CD14-positive monocyte (primary cell): Measurements from ENCODE around the gene TNFAIP8L2. TPM values are rescaled to one million over a fixed set of nuclear protein-coding genes. Genes with fewer than 3 reads are reported as not detected.
"Not testable (repeated sequence)": the region's sequence is repeated elsewhere in the genome, so short reads cannot be mapped to it uniquely, and the experiment has no call there.

Source experiments
- DNase-seq, 3 donors: peaks; one replicate each; pipeline ENCODE4 v3.0.0-alpha.2; 2011 to 2022
- H2AFZ ChIP-seq: 2 replicates; pipeline ENCODE4 v1.6.0; 2012; ENCODE audit warnings: mild to moderate bottlenecking, low read depth, low read length, inconsistent platforms; ENCODE audit not compliant: insufficient read depth, poor library complexity, severe bottlenecking
- H3K27ac ChIP-seq, 2 donors: 1 replicate in 1 of 2; 2 replicates in 1 of 2; pipeline ENCODE4 v1.5.1; 2012 to 2013; ENCODE audit warnings: low read length in 2 of 2, control low read depth in 1 of 2, inconsistent platforms in 1 of 2, low read depth in 1 of 2, mild to moderate bottlenecking in 1 of 2
- H3K27me3 ChIP-seq, 2 donors: one replicate each; pipeline versions ENCODE4 v1.6.0 to v1.6.1; 2011 to 2013; ENCODE audit warnings: low read length in 2 of 2; ENCODE audit not compliant: control insufficient read depth in 2 of 2, insufficient read depth in 2 of 2
- H3K36me3 ChIP-seq, 2 donors: replicated peaks in 1 of 2; 1 replicate in 1 of 2; 2 replicates in 1 of 2; pipeline versions ENCODE4 v1.5.1 to v1.6.1; 2012 to 2013; ENCODE audit warnings: low read length in 2 of 2, control low read depth in 1 of 2, inconsistent platforms in 1 of 2, mild to moderate bottlenecking in 1 of 2; ENCODE audit not compliant: insufficient read depth in 2 of 2, control insufficient read depth in 1 of 2
- H3K4me1 ChIP-seq, 2 donors: 1 replicate in 1 of 2; 2 replicates in 1 of 2; pipeline versions ENCODE4 v1.5.1 to v1.6.1; 2012 to 2013; ENCODE audit warnings: low read length in 2 of 2, control low read depth in 1 of 2, inconsistent platforms in 1 of 2, mild to moderate bottlenecking in 1 of 2, moderate library complexity in 1 of 2; ENCODE audit not compliant: insufficient read depth in 2 of 2, control insufficient read depth in 1 of 2
- H3K4me2 ChIP-seq: replicated peaks from 2 replicates; pipeline ENCODE3; 2012; ENCODE audit warnings: low read length, moderate library complexity, mild to moderate bottlenecking; ENCODE audit not compliant: poor library complexity, severe bottlenecking; ENCODE audit errors: extremely low read depth
- H3K4me3 ChIP-seq, 3 experiments: fragments of 200-600 bp in 1 of 3; sonication (generic) in 1 of 3; replicated peaks in 1 of 3; 1 replicate in 2 of 3; 2 replicates in 1 of 3; pipeline ENCODE4 v1.5.1; 2011 to 2013; ENCODE audit warnings: low read length in 3 of 3, mild to moderate bottlenecking in 3 of 3, control low read depth in 2 of 3, low read depth in 2 of 3, inconsistent platforms in 1 of 3, moderate library complexity in 1 of 3
- H3K79me2 ChIP-seq: 2 replicates; pipeline ENCODE4 v1.6.0; 2012; ENCODE audit warnings: mild to moderate bottlenecking, control low read depth, inconsistent platforms, low read length, moderate library complexity; ENCODE audit not compliant: insufficient read depth
- H3K9ac ChIP-seq: 2 replicates; pipeline ENCODE4 v1.6.0; 2017; ENCODE audit warnings: low read length, mild to moderate bottlenecking; ENCODE audit not compliant: insufficient read depth, poor library complexity, severe bottlenecking
- H3K9me3 ChIP-seq, 2 donors: replicated peaks in 1 of 2; 1 replicate in 1 of 2; 2 replicates in 1 of 2; pipeline versions ENCODE4 v1.5.1 to v1.6.1; 2012 to 2013; ENCODE audit warnings: low read length in 2 of 2, control low read depth in 1 of 2; ENCODE audit not compliant: control insufficient read depth in 1 of 2, insufficient read depth in 1 of 2
- H4K20me1 ChIP-seq: 2 replicates; pipeline ENCODE4 v1.6.0; 2012; ENCODE audit warnings: mild to moderate bottlenecking, low read length, control low read depth, moderate library complexity; ENCODE audit not compliant: insufficient read depth
- H3K27ac Mint-ChIP-seq, 7 donors: one replicate each; pipeline ENCODE4 v1.8.0; 2020; ENCODE audit warnings: mild to moderate bottlenecking in 7 of 7, mixed read lengths in 7 of 7, moderate library complexity in 6 of 7, inconsistent platforms in 2 of 7
- H3K27me3 Mint-ChIP-seq, 3 donors: one replicate each; pipeline ENCODE4 v1.8.0; 2021 to 2022; ENCODE audit warnings: low read depth in 3 of 3, mild to moderate bottlenecking in 3 of 3, mixed read lengths in 3 of 3, moderate library complexity in 3 of 3, inconsistent platforms in 1 of 3
- H3K36me3 Mint-ChIP-seq, 2 donors: one replicate each; pipeline ENCODE4 v1.8.0; 2020; ENCODE audit warnings: mixed read lengths in 2 of 2, inconsistent platforms in 1 of 2, mild to moderate bottlenecking in 1 of 2
- H3K4me1 Mint-ChIP-seq: one replicate; pipeline ENCODE4 v1.8.0; 2020; ENCODE audit warnings: mild to moderate bottlenecking, mixed read lengths
- H3K4me3 Mint-ChIP-seq, 2 donors: one replicate each; pipeline ENCODE4 v1.8.0; 2020; ENCODE audit warnings: mild to moderate bottlenecking in 2 of 2, mixed read lengths in 2 of 2, moderate library complexity in 1 of 2
- H3K9me3 Mint-ChIP-seq, 7 donors: one replicate each; pipeline ENCODE4 v1.8.0; 2020 to 2022; ENCODE audit warnings: mixed read lengths in 7 of 7, mild to moderate bottlenecking in 6 of 7, moderate library complexity in 6 of 7, inconsistent platforms in 2 of 7
- CTCF ChIP-seq: fragments of 200-600 bp; IDR thresholded peaks from one replicate; pipeline ENCODE4 v1.8.0; 2022; ENCODE audit warnings: antibody characterized with exemption, mild to moderate bottlenecking
- WGBS: methylation state at CpG from one replicate; pipeline ENCODE4 v1.1.5; 2013; ENCODE audit warnings: missing lambda C conversion rate; ENCODE audit not compliant: insufficient coverage; 5-methylcytosine and 5-hydroxymethylcytosine counted together
- intact Hi-C, 2 donors: fragments of 100-400 bp; cut with micrococcal nuclease; formaldehyde crosslinking; loops; one replicate each; pipeline versions ENCODE4 v1.15.0 to v1.15.1; 2023
- polyA plus RNA-seq, 3 donors: library from polyadenylated mRNA; depleted of rRNA in 1 of 3; unstranded in 2 of 3; stranded (reverse) in 1 of 3; fragments of 300-500 nt in 2 of 3; fragments of >200 nt in 1 of 3; fragmentation: Illumina TruSeq in 2 of 3; gene quantifications; 1 replicate in 2 of 3; 2 replicates in 1 of 3; pipeline ENCODE4 v1.2.3, GENCODE V29; 2012 to 2021

Gene TNFAIP8L2
- polyA plus RNA-seq, 3 donors = 50.3 to 104 (median 103) TPM

- H3K4me2 ChIP-seq = peak within 1 kb of the TSS; percentile 94
- no peaks in the 10 kb centered on the region for H3K9me3 ChIP-seq
- peak within 1 kb of the TSS; percentile 89 to 90 for H3K27ac ChIP-seq
- H3K9ac ChIP-seq = peak within 1 kb of the TSS; percentile 87
- peak within 1 kb of the TSS; percentile 54 to 90 (median 67) for H3K4me3 ChIP-seq
- peaks cover 18% of the 10 kb centered on the region for H4K20me1 ChIP-seq
- Mint-ChIP-seq H3K4me3 (peak within 1 kb of the TSS; percentile 97 to 99), H3K27ac (peak within 1 kb of the TSS; percentile 98 to 99 (median 99)), H3K27me3 (peaks cover 4 to 8% (median 4%) of the 10 kb centered on the region in 3 donors), H3K9me3 (no peaks in the 10 kb centered on the region), H3K36me3 (peaks cover 10 to 13% of the 10 kb centered on the region in 2 donors), H3K4me1 (peaks cover 42% of the 10 kb centered on the region)
- peaks cover 7 to 20% of the 10 kb centered on the region in 2 donors for H3K36me3 ChIP-seq
- WGBS = under 1% methylated on average over 58 of the region's 60 CpGs
- H3K4me1 ChIP-seq = peaks cover 25 to 37% of the 10 kb centered on the region in 2 donors
- intact Hi-C loops = loop anchor here (2.0 to 10.0 kb wide), 3 partner anchors 54 to 206 kb away; partner anchors contain the start of gene PSMD4 (in 2 of the 2)
- TF ChIP-seq CTCF = no peak
- H3K79me2 ChIP-seq = peaks cover 54% of the 10 kb centered on the region
- peak within 1 kb of the TSS; percentile 79 for H2AFZ ChIP-seq
- H3K27me3 ChIP-seq = peaks cover 0 to 2% of the 10 kb centered on the region in 2 donors
- DNase-seq = peak; percentile 98 to 100 (median 99)
Observed at GRCh38 chr1:151198254-151199127, 42.0 kb downstream of the TNFAIP8L2 start, which contains the start of gene PIP5K1A. PIP5K1A (plus strand) TSS chr1:151198552; CDS start chr1:151198997, 445 bp downstream.

GRCh38 chr1:151199873-151200581 lies 43.6 kb downstream of the TNFAIP8L2 start:
- Mint-ChIP-seq H3K27ac (peak overlapping the region; percentile 98 to 99 (median 99)), H3K4me1 (peaks cover 42% of the 10 kb centered on the region), H3K36me3 (peaks cover 10 to 16% of the 10 kb centered on the region in 2 donors), H3K27me3 (peaks cover 0 to 2% (median 0%) of the 10 kb centered on the region in 3 donors), H3K9me3 (no peaks in the 10 kb centered on the region), H3K4me3 (peak overlapping the region; percentile 97 to 99)
- Histone ChIP-seq H3K27ac (peak overlapping the region in 1 of 2 donors; percentile 89), H3K27me3 (peaks cover 0 to 2% of the 10 kb centered on the region in 2 donors), H3K79me2 (peaks cover 69% of the 10 kb centered on the region), H3K4me1 (peaks cover 25 to 37% of the 10 kb centered on the region in 2 donors), H3K9me3 (no peaks in the 10 kb centered on the region), H2AFZ (no peak overlapping the region), H3K4me3 (peak overlapping the region; percentile 54 to 90 (median 67)), H3K36me3 (peaks cover 7 to 32% of the 10 kb centered on the region in 2 donors), H3K4me2 (peak overlapping the region; percentile 94), H3K9ac (no peak overlapping the region), H4K20me1 (peaks cover 33% of the 10 kb centered on the region)
- DNase-seq = peak in 1 of 3 donors; percentile 32
- intact Hi-C loops = loop anchor here (2.0 to 10.0 kb wide), 4 partner anchors 33 to 205 kb away; partner anchors contain the start of genes PSMD4 (in 2 of the 2) and SCNM1 (in 1 of the 2)
- TF ChIP-seq CTCF = no peak
- 81% methylated on average over 8 of the region's 11 CpGs for WGBS

GRCh38 chr1:151205381-151205965 lies 49.0 kb downstream of the TNFAIP8L2 start:
- DNase-seq, H2AFZ ChIP-seq, H3K4me3 ChIP-seq, H3K27me3 ChIP-seq, H3K4me2 ChIP-seq, H3K27me3 Mint-ChIP-seq, H3K9me3 Mint-ChIP-seq, H3K9ac ChIP-seq, H3K4me3 Mint-ChIP-seq, intact Hi-C loops, H3K9me3 ChIP-seq: not testable (repeated sequence)
- Histone ChIP-seq H3K79me2 (peaks cover 97% of the 10 kb centered on the region), H4K20me1 (peaks cover 56% of the 10 kb centered on the region), H3K27ac (peak overlapping the region in 1 of 2 donors; percentile 7), H3K36me3 (peaks cover 30 to 76% of the 10 kb centered on the region in 2 donors), H3K4me1 (peaks cover 9 to 13% of the 10 kb centered on the region in 2 donors)
- Mint-ChIP-seq H3K36me3 (peaks cover 36 to 60% of the 10 kb centered on the region in 2 donors), H3K27ac (peak overlapping the region in 3 of 7 donors; percentile 13 to 46 (median 21)), H3K4me1 (peaks cover 19% of the 10 kb centered on the region)
- 93% methylated on average over 10 of the region's 12 CpGs for WGBS
